ENCODE measurements around the gene MRPL49.
A peak's percentile ranks its signal among the peaks of the same experiment; 100 is the strongest.

MRPL49 gene

DNA sequence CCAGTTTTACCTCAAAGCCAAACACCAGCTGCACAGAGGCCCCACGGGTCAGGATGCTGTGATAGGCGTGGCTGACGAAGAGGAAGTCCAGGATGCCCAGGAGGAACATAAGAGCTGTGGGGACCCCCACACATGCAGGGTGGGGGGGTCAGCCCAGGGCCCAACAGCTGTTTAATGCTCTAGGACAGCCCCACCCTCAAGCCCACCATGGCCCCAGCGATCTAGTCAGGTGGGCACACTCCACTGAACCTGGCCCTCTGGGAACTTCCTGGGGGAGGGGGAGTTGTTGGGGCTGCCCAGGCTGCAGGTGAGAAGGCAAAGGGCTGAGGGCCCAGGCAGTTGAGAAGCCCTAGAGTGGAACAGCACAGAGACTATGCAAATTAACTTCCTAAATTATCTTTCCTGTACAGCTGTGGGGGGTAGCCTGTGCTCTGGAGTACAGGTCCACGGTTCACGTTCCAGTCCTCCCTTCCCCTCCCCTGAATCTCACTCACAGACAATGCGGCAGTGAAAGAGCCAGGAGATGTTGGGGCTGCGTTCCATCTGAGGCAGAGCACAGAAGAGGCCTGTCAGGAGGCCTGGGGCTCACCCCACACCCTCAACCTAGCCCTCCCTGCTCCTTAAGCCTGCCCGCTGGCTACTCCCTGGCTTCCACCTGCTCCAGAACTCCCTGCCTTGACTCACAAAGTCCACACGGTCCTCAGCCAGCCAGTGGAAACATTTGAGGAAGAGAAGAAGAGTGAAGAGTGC, 10.3 kb downstream of the MRPL49 start (continued):
- TF ChIP-seq, protein P1, sequence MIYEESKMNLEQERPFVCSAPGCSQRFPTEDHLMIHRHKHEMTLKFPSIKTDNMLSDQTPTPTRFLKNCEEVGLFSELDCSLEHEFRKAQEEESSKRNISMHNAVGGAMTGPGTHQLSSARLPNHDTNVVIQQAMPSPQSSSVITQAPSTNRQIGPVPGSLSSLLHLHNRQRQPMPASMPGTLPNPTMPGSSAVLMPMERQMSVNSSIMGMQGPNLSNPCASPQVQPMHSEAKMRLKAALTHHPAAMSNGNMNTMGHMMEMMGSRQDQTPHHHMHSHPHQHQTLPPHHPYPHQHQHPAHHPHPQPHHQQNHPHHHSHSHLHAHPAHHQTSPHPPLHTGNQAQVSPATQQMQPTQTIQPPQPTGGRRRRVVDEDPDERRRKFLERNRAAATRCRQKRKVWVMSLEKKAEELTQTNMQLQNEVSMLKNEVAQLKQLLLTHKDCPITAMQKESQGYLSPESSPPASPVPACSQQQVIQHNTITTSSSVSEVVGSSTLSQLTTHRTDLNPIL (CRISPR knock-in tag; IDR thresholded peaks at IDR 0.05; ENCODE audit: low read depth): no peak
- TF ChIP-seq CSRNP3 (CRISPR knock-in tag; IDR thresholded peaks at IDR 0.05): no peak

GRCh38 chr11:65132988-65133700, 11.0 kb downstream of the MRPL49 start:
- no peak for ATAC-seq
- TF ChIP-seq ZNF70 (CRISPR knock-in tag; IDR thresholded peaks at IDR 0.05) (no peak), ZNF8 (CRISPR knock-in tag; IDR thresholded peaks at IDR 0.05) (no peak), ZC3H10 (CRISPR knock-in tag; IDR thresholded peaks at IDR 0.05) (no peak), ZNF565 (CRISPR knock-in tag; conservative IDR thresholded peaks at IDR 0.05; ENCODE audit: low read depth) (no peak), CSRNP3 (CRISPR knock-in tag; IDR thresholded peaks at IDR 0.05) (no peak), ZFP3 (CRISPR knock-in tag; IDR thresholded peaks at IDR 0.05) (no peak), TCF4 (CRISPR knock-in tag; IDR thresholded peaks at IDR 0.05; ENCODE audit: borderline replicate concordance) (no peak), TOX (CRISPR knock-in tag; IDR thresholded peaks at IDR 0.05; ENCODE audit: borderline replicate concordance) (no peak), OSR1 (CRISPR knock-in tag; IDR thresholded peaks at IDR 0.05) (no peak), POU6F1 (CRISPR knock-in tag; IDR thresholded peaks at IDR 0.05; ENCODE audit: borderline replicate concordance, low read depth) (no peak), CSDC2 (CRISPR knock-in tag; IDR thresholded peaks at IDR 0.05) (no peak), BACH2 (CRISPR knock-in tag; IDR thresholded peaks at IDR 0.05; ENCODE audit: borderline replicate concordance) (no peak), PPARA (CRISPR knock-in tag; IDR thresholded peaks at IDR 0.05; ENCODE audit: borderline replicate concordance) (no peak), ISL1 (CRISPR knock-in tag; IDR thresholded peaks at IDR 0.05) (no peak)
- TF ChIP-seq, protein P2, sequence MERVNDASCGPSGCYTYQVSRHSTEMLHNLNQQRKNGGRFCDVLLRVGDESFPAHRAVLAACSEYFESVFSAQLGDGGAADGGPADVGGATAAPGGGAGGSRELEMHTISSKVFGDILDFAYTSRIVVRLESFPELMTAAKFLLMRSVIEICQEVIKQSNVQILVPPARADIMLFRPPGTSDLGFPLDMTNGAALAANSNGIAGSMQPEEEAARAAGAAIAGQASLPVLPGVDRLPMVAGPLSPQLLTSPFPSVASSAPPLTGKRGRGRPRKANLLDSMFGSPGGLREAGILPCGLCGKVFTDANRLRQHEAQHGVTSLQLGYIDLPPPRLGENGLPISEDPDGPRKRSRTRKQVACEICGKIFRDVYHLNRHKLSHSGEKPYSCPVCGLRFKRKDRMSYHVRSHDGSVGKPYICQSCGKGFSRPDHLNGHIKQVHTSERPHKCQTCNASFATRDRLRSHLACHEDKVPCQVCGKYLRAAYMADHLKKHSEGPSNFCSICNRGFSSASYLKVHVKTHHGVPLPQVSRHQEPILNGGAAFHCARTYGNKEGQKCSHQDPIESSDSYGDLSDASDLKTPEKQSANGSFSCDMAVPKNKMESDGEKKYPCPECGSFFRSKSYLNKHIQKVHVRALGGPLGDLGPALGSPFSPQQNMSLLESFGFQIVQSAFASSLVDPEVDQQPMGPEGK (CRISPR knock-in tag; IDR thresholded peaks at IDR 0.05; ENCODE audit: borderline replicate concordance): no peak
- TF ChIP-seq, protein P1 (CRISPR knock-in tag; IDR thresholded peaks at IDR 0.05; ENCODE audit: low read depth): no peak

- ATAC-seq: peak; percentile 1; the same call in 2 of the 3 replicates
- TF ChIP-seq ZFP30 (CRISPR knock-in tag; IDR thresholded peaks at IDR 0.05): no peak
- TF ChIP-seq, protein P1 (CRISPR knock-in tag; IDR thresholded peaks at IDR 0.05; ENCODE audit: low read depth): no peak
- TF ChIP-seq TOX (CRISPR knock-in tag; IDR thresholded peaks at IDR 0.05; ENCODE audit: borderline replicate concordance): no peak
- TF ChIP-seq ZNF70 (CRISPR knock-in tag; IDR thresholded peaks at IDR 0.05): no peak
- no peak for TF ChIP-seq ZNF565 (CRISPR knock-in tag; conservative IDR thresholded peaks at IDR 0.05; ENCODE audit: low read depth)
- no peak for TF ChIP-seq SNAI2 (CRISPR knock-in tag; IDR thresholded peaks at IDR 0.05)
- TF ChIP-seq ARNTL (CRISPR knock-in tag; IDR thresholded peaks at IDR 0.05; ENCODE audit: borderline replicate concordance, low read depth): no peak
- TF ChIP-seq TCF4 (CRISPR knock-in tag; IDR thresholded peaks at IDR 0.05; ENCODE audit: borderline replicate concordance): no peak
- TF ChIP-seq, protein P2 (CRISPR knock-in tag; IDR thresholded peaks at IDR 0.05; ENCODE audit: borderline replicate concordance): no peak
- no peak for TF ChIP-seq CSDC2 (CRISPR knock-in tag; IDR thresholded peaks at IDR 0.05)
- no peak for TF ChIP-seq ESRRG (CRISPR knock-in tag; IDR thresholded peaks at IDR 0.05)
- no peak for TF ChIP-seq ZFP3 (CRISPR knock-in tag; IDR thresholded peaks at IDR 0.05)
- TF ChIP-seq CSRNP3 (CRISPR knock-in tag; IDR thresholded peaks at IDR 0.05): no peak
- TF ChIP-seq GLIS3 (CRISPR knock-in tag; IDR thresholded peaks at IDR 0.05): no peak
These were observed 11.6 kb downstream of the MRPL49 start for GRCh38 chr11:65133724-65134123.
